HUES6 (cell line): ENCODE data around the gene FOXN1.

Experiments used
- H3K27ac ChIP-seq: 2 replicates; pipeline ENCODE4 v1.7.0; 2013; ENCODE audit warnings: low read depth, mild to moderate bottlenecking, low read length, inconsistent platforms
- H3K27me3 ChIP-seq: 2 replicates; pipeline ENCODE4 v1.6.1; 2013; ENCODE audit warnings: low read length; ENCODE audit not compliant: control insufficient read depth, insufficient read depth
- H3K36me3 ChIP-seq: 2 replicates; pipeline ENCODE4 v1.6.1; 2013; ENCODE audit warnings: low read length; ENCODE audit not compliant: control insufficient read depth, insufficient read depth
- H3K4me1 ChIP-seq: 2 replicates; pipeline ENCODE4 v1.6.1; 2013; ENCODE audit warnings: low read length; ENCODE audit not compliant: control insufficient read depth, insufficient read depth
- H3K4me3 ChIP-seq: 2 replicates; pipeline ENCODE4 v1.5.1; 2013; ENCODE audit warnings: low read depth, low read length
- H3K9ac ChIP-seq: one replicate; pipeline ENCODE4 v1.6.1; 2013; ENCODE audit warnings: mild to moderate bottlenecking, low read length
- H3K9me3 ChIP-seq: 2 replicates; pipeline ENCODE4 v1.6.1; 2013; ENCODE audit warnings: low read depth, low read length; ENCODE audit not compliant: control insufficient read depth, insufficient read depth

The FOXN1 gene

DNA sequence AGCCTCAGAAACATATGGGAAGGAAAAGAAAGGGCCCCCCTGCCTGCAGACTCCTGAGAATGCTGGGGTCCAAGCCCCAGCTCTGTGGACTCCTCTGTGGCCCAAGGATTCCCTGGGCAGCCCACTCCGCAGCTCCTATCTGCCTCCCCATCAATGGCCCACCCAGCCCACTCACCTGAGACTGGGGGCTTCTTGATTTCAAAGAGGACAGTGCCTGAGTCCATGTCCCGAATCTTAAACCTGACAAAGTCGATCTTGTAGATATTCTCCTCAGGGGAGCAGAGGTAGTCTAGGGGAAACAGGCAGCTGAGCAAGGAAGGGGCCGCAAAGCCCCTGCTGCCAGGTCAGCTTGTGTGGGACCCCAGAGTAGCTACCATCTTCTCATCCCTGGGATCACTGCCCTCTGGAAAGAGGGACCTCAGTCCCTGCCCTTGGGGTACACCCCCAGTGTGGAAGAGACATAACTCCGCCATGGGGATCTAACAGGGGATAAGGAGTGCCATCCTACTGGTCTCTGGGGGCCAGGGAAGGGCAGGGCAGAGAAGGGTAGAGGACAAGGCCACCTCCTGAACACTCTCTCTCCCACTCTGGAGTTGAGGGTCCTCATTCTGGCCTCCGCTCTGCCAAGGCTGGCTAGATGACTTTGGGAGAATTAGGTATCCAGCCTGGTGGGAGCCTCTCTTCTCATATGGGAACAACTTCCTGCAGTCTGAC lies 42.4 kb downstream of the FOXN1 start:
- Histone ChIP-seq H3K4me3 (no peak overlapping the region), H3K9me3 (no peaks in the 10 kb centered on the region), H3K36me3 (peaks cover 17% of the 10 kb centered on the region; the same call in 1 of the 2 replicates), H3K27me3 (no peaks in the 10 kb centered on the region), H3K9ac (no peak overlapping the region), H3K4me1 (peaks cover 35% of the 10 kb centered on the region), H3K27ac (no peak overlapping the region)

DNA sequence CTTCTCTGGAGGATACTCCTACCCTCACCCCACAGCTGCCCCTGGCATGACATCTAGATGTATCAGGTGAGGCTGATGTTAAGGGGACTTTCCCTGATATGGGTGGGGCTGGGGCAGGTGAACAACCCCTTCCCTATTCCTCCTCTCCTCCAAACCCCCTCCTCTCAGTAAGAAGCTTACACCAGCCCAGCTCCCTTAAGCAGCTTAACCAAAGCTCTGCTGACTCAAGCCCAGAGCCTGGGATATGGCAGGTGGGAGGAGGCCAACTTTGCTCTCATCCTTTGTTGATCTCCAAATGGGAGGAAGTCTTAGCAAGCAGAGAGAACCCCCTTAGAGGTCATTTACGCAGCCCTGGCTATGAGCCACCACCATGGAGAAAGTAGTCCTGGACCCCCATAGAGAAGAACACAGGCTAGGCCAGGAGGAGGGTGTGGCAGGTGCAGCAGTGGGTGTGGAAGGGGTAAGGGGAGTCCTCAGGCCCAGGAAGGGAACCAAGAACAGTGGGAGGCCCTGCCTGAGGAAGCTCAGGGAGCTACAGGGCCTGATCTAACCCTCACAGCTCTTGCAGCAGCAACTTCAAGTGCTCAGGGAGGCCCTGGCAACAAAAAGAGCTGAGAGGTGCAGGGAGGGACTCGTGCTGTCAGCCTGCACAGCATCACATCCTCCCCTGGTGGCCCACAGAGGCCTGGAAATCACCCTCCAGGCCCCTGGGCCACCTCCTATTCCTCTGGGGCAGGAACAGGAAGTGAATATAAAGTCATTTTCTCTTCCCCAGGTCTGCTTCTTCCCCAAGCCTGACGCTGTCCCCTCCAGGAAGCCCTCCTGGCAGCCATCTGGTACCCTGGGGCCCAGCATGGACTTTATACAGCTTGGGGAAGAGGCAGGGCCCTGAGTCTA lies 43.3 kb downstream of the FOXN1 start:
- H3K4me1 ChIP-seq = peaks cover 29% of the 10 kb centered on the region
- peaks cover 26% of the 10 kb centered on the region for H3K36me3 ChIP-seq
- H3K9me3 ChIP-seq = no peaks in the 10 kb centered on the region
- no peak overlapping the region for H3K9ac ChIP-seq
- no peaks in the 10 kb centered on the region for H3K27me3 ChIP-seq
- no peak overlapping the region for H3K4me3 ChIP-seq
- H3K27ac ChIP-seq = no peak overlapping the region

DNA sequence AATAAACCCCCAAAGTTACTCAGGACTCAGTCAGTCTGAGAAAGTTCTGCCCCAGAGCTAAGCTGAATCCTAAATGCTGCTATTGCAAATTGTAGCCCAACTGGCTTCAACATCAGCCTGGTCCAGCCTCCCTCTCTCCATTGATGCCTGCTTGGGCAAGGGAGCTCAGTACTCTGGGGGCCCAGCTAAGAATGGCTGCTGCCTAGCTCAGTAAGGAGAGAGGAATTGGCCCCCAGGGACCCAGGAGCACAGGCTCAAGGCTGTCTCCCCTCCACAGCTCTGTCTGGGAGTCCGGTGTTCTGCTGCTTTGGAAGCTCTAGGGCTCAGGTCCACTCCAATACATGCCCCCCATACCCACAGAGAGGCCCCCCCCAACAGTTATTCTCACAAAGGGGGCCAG lies 44.7 kb downstream of the FOXN1 start:
- Histone ChIP-seq H3K27ac (no peak overlapping the region), H3K9ac (no peak overlapping the region), H3K4me3 (peak overlapping the region; percentile 83; the same call in 1 of the 2 replicates), H3K27me3 (no peaks in the 10 kb centered on the region), H3K9me3 (no peaks in the 10 kb centered on the region), H3K36me3 (peaks cover 37% of the 10 kb centered on the region), H3K4me1 (peaks cover 24% of the 10 kb centered on the region)

DNA sequence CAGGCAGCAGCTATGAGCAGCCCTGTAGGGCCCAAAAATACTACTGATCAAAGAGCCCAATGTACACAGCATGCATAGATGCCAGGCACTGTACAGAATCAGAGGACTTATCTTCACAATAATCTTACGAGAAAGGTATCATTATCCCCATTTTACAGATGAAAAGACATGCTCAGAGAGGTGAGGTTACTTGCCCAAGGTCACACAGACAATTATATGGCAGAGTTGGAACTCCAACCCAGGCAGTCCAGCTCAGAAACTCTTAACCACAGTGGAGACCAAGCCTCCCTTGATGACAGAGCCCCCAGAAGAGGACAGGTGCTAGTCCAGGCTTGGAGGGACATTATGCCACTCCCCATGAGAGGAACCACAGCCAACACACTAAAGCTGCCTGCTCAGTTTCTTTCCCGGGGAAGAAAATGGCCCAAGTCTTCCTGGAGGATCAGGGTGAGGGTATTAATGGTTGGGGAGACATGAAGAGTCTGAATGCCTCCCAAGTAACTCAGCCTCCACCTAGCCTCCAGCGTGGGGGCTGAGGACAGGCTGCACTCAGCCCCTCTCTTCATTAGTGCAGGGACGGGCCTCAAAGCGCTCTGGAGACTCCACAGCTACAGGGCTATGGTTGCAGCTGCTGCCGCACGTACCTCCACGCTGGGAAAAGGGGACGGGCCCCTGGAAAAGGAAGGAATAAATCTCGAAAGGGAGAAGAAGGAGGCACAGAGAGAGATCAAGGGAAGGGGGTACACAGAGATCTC lies 45.5 kb downstream of the FOXN1 start:
- H3K4me1 ChIP-seq = peaks cover 21% of the 10 kb centered on the region
- no peak overlapping the region for H3K27ac ChIP-seq
- H3K27me3 ChIP-seq = no peaks in the 10 kb centered on the region
- peak overlapping the region; percentile 56 for H3K9ac ChIP-seq
- H3K36me3 ChIP-seq = peaks cover 40% of the 10 kb centered on the region
- no peaks in the 10 kb centered on the region for H3K9me3 ChIP-seq
- peak overlapping the region; percentile 83 for H3K4me3 ChIP-seq

DNA sequence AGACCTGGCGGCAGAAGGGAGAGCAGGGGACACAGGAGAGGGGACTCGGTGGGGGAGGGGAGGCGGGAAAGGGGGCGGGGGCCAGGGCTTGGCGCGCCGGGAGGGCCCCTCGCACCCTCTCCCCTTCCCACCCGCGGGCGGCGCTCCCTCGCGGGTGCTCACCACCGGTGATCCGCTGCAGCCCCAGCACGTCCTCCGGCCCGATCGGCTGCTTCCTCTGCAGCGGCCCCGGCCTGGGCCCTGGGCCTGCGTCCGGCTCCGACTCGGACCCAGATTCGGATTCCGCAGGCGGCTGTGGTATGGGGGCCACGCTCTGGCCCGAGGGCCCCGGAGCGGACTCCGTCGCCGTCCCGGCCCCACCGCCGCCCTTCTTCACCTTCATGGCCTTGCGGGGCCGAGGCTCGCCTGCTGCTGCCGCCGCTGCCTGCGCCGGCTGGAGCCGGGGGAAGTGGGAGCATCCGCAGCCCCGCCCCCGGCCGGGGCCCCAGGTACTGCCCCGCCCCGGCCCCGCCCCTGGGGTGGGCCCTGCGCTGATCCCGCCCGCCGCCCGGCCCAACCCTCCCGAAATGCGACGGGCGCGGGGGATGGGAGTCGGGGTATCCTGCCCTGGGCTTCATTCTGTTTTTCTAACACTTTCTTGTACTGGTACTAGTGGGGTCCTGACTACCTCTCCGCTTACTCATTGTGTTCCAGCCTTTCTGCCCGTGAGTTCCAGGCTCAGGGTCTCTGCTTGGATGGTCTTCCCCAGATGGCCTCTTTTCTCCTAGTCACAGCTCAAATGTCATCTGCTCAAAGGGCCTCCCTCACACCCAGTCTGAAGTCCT lies 46.2 kb downstream of the FOXN1 start, which contains the start of gene UNC119:
UNC119 (minus strand) TSS at position 449 of the 824 bp plus-strand sequence; CDS start at position 382, 67 bp downstream.
- peak within 1 kb of the TSS; percentile 61 for H3K9ac ChIP-seq
- H3K4me3 ChIP-seq = peak within 1 kb of the TSS; percentile 83
- no peak within 1 kb of the TSS for H3K27ac ChIP-seq
- no peaks in the 10 kb centered on the region for H3K27me3 ChIP-seq
- H3K36me3 ChIP-seq = peaks cover 40% of the 10 kb centered on the region
- no peaks in the 10 kb centered on the region for H3K9me3 ChIP-seq
- peaks cover 21% of the 10 kb centered on the region for H3K4me1 ChIP-seq

DNA sequence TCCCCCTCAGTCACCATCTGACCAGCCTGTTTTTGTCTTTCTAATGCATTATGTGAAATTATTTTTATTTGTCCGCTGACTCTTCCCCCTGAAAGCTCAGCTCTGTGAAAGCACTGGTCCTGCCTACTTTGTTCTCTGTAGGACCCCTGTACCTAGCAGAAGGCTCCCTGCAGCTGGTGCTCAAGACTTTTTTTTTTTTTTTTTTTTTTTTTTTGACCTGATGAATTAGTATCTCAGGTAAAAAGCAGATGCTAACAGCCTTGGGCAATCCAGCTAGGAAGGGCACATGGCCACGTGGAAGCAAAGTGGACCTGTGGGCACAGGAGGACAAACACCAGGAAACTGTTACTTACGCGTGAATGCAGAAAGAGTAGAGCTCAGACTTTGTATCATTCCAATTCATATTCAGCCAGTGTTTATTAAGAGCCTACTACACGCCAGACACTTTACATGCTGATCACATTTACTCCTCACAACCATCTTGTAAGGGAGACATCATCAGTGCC lies 46.9 kb downstream of the FOXN1 start:
- no peaks in the 10 kb centered on the region for H3K27me3 ChIP-seq
- H3K4me1 ChIP-seq = peaks cover 15% of the 10 kb centered on the region
- no peak overlapping the region for H3K27ac ChIP-seq
- peaks cover 47% of the 10 kb centered on the region for H3K36me3 ChIP-seq
- peak overlapping the region; percentile 58 for H3K4me3 ChIP-seq
- H3K9ac ChIP-seq = no peak overlapping the region
- no peaks in the 10 kb centered on the region for H3K9me3 ChIP-seq

DNA sequence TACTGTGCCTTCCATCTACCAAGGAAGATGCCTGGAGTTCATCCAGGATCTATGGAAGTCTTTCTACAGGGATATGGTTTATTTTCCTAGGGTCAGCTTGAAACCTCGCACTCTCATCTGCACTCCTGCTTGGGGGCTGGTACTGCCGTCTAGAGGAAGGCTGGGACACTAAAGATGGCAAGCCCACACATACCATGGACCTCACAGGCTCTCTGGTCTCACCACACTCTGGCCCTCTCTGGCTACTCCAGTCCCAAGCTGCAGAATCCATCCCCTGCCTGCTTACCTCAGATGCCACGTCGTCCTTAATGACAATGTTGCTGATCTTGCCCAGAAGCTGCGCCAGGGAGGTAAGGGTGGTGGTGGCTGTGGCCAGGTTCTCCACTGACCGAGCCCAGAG lies 48.4 kb downstream of the FOXN1 start:
- Histone ChIP-seq H3K36me3 (peaks cover 55% of the 10 kb centered on the region), H3K27me3 (no peaks in the 10 kb centered on the region)

DNA sequence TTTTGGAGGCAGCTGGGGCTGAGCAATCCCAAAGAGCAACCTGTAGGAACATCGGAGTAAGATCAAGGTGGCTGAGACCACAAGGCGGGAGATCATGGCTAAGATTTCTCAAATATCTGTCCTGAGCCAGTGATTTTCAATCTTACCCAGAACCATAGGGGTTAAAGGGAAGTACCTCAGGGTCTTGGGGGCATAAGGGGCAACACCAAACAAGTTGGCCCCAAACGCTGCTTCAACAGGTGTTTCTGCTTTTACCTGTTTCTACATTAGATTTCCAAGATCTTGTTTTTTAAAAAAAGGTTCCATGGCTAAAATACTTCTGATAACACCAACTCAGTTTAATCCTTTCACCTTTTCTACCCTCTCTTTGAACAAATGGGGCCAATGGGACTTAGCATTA lies 48.9 kb downstream of the FOXN1 start:
- Histone ChIP-seq H3K36me3 (peaks cover 60% of the 10 kb centered on the region), H3K27ac (no peak overlapping the region), H3K4me1 (peaks cover 12% of the 10 kb centered on the region), H3K27me3 (no peaks in the 10 kb centered on the region), H3K9ac (no peak overlapping the region), H3K9me3 (no peaks in the 10 kb centered on the region), H3K4me3 (no peak overlapping the region)

More for the DNA sequence above, 48.4 kb downstream of the FOXN1 start:
- Histone ChIP-seq H3K4me1 (peaks cover 14% of the 10 kb centered on the region), H3K4me3 (no peak overlapping the region), H3K9me3 (no peaks in the 10 kb centered on the region), H3K9ac (no peak overlapping the region), H3K27ac (no peak overlapping the region)

DNA sequence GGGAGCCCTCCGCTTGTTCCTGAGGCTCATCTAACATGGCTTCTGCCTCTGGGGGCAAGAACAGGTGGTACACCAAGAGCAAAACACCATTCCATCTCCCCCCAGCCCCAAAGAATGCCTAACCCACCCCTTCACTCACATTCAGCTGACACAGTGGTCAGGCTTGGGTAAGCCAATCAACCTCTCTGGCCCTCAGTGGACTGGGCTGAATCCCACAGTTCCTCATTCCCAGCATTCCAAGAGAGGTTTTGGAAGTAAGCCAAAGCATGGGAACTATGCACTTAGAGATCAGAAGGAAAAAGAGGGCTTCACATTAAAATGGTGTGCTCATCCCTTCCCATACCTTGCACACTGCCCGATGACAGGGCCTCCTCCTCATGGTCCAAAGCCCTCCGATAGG lies 57.3 kb downstream of the FOXN1 start:
- Histone ChIP-seq H3K36me3 (peaks cover 36% of the 10 kb centered on the region), H3K9ac (no peak overlapping the region), H3K4me1 (no peaks in the 10 kb centered on the region), H3K27ac (no peak overlapping the region), H3K9me3 (no peaks in the 10 kb centered on the region), H3K27me3 (no peaks in the 10 kb centered on the region), H3K4me3 (no peak overlapping the region)

DNA sequence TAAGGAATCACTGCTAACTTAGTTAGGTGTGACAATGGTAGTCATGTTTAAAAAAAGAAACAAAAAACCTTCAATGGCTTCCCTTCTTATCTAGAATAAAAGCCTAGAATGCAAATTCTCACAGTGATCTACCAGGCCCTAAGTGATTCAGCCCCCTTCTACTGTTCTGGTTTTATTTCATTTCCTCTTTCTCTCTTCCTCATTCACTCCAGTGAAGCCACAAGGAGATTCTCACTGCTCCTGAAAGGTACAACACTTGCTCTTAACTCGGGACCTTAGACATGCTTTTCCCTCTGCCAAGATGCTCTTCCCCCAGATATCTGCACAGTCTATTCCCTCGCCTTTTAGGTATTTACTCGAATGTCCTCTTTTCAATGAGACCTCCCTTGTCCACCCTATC lies 61.5 kb downstream of the FOXN1 start:
- Histone ChIP-seq H3K27me3 (peaks cover 7% of the 10 kb centered on the region), H3K9me3 (no peaks in the 10 kb centered on the region), H3K27ac (no peak overlapping the region), H3K9ac (no peak overlapping the region), H3K4me1 (no peaks in the 10 kb centered on the region), H3K4me3 (no peak overlapping the region), H3K36me3 (peaks cover 14% of the 10 kb centered on the region)
